Parathyroid adenoma (tissue), 2 donors: Measurements from ENCODE around the gene LTC4S.

Experiments
- H2AFZ ChIP-seq: fragments of 300-600 bp; sonication (generic); one replicate; pipeline ENCODE4 v1.7.0; 2017; ENCODE audit warnings: antibody characterized with exemption, mild to moderate bottlenecking
- H3K27ac ChIP-seq: fragments of 300-600 bp; sonication (generic); one replicate; pipeline ENCODE4 v1.7.0; 2017
- H3K27me3 ChIP-seq: fragments of 300-600 bp; sonication (generic); one replicate; pipeline ENCODE4 v1.7.0; 2017; ENCODE audit warnings: low read length; ENCODE audit not compliant: control insufficient read depth, insufficient read depth
- H3K36me3 ChIP-seq: fragments of 300-600 bp; sonication (generic); one replicate; pipeline ENCODE4 v1.7.0; 2017; ENCODE audit warnings: low read length; ENCODE audit not compliant: control insufficient read depth, insufficient read depth
- H3K4me1 ChIP-seq: fragments of 300-600 bp; sonication (generic); one replicate; pipeline ENCODE4 v1.7.0; 2017; ENCODE audit warnings: control low read depth
- H3K4me2 ChIP-seq: fragments of 300-600 bp; sonication (generic); one replicate; pipeline ENCODE4 v1.7.0; 2017; ENCODE audit warnings: low read length
- H3K4me3 ChIP-seq: fragments of 300-600 bp; sonication (generic); one replicate; pipeline ENCODE4 v1.7.0; 2017; ENCODE audit warnings: low read depth, low read length
- H3K79me2 ChIP-seq: fragments of 300-600 bp; sonication (generic); one replicate; pipeline ENCODE4 v1.7.0; 2017; ENCODE audit warnings: control low read depth
- H3K9ac ChIP-seq: fragments of 300-600 bp; sonication (generic); one replicate; pipeline ENCODE4 v1.7.0; 2017; ENCODE audit warnings: mild to moderate bottlenecking
- H3K9me3 ChIP-seq: fragments of 300-600 bp; sonication (generic); one replicate; pipeline ENCODE4 v1.7.0; 2017; ENCODE audit warnings: low read length; ENCODE audit not compliant: control insufficient read depth
- TF ChIP-seq, protein P1 (sequence below): fragments of 300-600 bp; sonication (generic); IDR thresholded peaks from one replicate; pipeline ENCODE4 v1.7.0; 2017; ENCODE audit warnings: antibody characterized with exemption, mild to moderate bottlenecking
- donor health status: primary hyperparathyroidism.

LTC4S gene

DNA sequence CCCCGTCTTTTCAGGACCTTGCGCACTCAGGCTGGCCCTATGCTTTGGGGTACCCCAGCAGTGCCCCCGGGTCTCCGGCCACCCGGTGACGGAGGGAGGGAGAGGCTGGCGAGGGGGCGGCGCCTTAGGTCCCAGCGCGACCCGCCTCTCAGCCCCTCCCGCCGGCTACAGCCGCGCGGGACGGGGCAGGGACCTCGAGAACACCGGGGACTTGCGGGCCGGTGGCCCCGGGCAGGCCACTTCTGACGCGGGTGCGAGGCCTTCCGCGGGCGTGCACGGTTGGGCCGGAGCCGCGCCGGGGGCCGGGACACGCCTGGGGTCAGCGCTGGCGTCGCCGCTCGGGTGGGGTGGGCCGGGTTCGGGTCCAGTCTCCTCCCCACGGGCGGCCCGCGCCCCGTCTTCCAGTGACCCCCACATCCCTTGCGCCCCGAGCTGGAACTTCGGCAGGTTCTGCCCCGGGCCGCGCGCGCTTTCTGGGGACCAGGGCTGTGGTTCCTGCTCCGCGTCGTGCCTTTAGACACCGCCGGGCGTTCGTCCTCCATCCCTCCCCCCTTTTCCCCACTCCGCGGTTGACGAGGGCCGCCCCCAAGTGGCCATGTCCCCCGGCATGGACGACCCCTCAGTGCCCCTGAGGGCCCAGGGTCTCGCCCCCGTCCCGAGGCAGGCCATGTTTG lies 23.1 kb downstream of the LTC4S start:
- Histone ChIP-seq H3K79me2 (peaks cover 4% of the 10 kb centered on the region), H3K27ac (no peak overlapping the region), H3K36me3 (no peaks in the 10 kb centered on the region), H3K4me2 (peak overlapping the region; percentile 22), H3K27me3 (no peaks in the 10 kb centered on the region), H2AFZ (peak overlapping the region; percentile 76), H3K4me1 (peaks cover 20% of the 10 kb centered on the region), H3K4me3 (no peak overlapping the region), H3K9ac (no peak overlapping the region), H3K9me3 (no peaks in the 10 kb centered on the region)
- TF ChIP-seq, protein P1, sequence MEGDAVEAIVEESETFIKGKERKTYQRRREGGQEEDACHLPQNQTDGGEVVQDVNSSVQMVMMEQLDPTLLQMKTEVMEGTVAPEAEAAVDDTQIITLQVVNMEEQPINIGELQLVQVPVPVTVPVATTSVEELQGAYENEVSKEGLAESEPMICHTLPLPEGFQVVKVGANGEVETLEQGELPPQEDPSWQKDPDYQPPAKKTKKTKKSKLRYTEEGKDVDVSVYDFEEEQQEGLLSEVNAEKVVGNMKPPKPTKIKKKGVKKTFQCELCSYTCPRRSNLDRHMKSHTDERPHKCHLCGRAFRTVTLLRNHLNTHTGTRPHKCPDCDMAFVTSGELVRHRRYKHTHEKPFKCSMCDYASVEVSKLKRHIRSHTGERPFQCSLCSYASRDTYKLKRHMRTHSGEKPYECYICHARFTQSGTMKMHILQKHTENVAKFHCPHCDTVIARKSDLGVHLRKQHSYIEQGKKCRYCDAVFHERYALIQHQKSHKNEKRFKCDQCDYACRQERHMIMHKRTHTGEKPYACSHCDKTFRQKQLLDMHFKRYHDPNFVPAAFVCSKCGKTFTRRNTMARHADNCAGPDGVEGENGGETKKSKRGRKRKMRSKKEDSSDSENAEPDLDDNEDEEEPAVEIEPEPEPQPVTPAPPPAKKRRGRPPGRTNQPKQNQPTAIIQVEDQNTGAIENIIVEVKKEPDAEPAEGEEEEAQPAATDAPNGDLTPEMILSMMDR, result no peak

DNA sequence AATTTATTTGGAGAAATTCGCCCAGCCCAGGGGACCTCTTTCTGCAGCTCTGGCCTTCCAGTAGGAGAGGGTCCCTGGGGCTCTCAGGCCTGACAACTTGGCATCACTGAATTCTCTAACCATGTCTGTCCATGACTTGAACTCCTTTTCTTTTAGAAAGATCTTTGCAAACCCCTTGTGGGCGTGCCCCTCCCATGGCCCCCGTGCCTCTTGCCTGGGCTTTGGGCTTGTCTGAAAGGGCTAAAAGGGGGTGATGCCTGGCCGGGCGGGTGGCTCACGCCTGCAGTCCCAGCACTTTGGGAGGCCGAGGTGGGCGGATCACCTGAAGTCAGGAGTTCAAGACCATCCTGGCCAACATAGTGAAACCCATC lies 23.7 kb downstream of the LTC4S start:
- no peaks in the 10 kb centered on the region for H3K9me3 ChIP-seq
- TF ChIP-seq, protein P1, result no peak
- H3K4me1 ChIP-seq, result peaks cover 25% of the 10 kb centered on the region
- H3K4me3 ChIP-seq, result no peak overlapping the region
- no peak overlapping the region for H3K9ac ChIP-seq
- no peak overlapping the region for H3K4me2 ChIP-seq
- H3K79me2 ChIP-seq, result peaks cover 9% of the 10 kb centered on the region
- H3K27me3 ChIP-seq, result no peaks in the 10 kb centered on the region
- no peaks in the 10 kb centered on the region for H3K36me3 ChIP-seq
- peak overlapping the region; percentile 76 for H2AFZ ChIP-seq
- H3K27ac ChIP-seq, result no peak overlapping the region

DNA sequence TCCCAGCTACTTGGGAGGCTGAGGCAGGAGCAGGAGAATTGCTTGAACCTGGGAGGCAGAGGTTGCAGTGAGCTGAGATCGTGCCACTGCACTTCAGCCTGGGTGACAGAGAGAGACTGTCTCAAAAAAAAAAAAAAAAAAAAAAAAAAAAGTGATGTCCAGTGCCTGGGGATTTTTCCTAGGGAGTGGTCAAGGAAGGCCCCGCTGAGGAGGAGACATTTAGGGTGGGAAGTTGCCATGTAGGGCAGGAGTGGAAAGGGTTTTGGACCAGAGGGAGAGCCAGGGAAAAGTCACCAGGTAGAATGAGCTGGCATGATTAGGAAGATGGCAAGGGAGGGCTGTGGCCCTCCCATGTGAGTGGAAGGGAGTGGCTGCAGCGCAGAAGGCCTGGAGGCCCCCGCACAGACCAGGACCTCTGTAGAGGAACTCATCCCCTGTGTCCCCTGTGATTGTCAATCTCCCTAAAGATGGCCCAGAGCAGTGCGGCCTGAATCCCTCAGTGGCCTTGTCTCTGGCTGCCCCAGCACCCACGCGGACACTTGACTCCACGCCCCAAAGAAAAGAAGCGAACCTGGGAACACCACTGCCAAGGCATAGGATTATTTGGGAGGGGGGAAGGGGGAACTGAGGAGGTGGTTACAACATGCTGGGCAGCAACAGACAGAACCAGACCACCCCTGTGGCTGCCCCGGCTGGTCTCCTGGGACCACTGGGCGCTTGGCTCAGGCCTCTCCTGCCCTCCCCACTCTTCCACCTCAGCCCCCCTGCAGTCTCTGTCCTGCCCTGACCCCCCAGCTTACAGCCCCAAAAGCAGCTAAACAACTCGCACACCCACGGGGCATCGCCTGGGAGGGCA lies 24.3 kb downstream of the LTC4S start:
- Histone ChIP-seq H3K36me3 (no peaks in the 10 kb centered on the region), H3K4me1 (peaks cover 31% of the 10 kb centered on the region), H3K9ac (no peak overlapping the region), H2AFZ (peak overlapping the region; percentile 90), H3K4me2 (peak overlapping the region; percentile 79), H3K79me2 (peaks cover 16% of the 10 kb centered on the region), H3K4me3 (peak overlapping the region; percentile 74), H3K27ac (peak overlapping the region; percentile 96), H3K27me3 (no peaks in the 10 kb centered on the region), H3K9me3 (no peaks in the 10 kb centered on the region)
- TF ChIP-seq, protein P1, result no peak

DNA sequence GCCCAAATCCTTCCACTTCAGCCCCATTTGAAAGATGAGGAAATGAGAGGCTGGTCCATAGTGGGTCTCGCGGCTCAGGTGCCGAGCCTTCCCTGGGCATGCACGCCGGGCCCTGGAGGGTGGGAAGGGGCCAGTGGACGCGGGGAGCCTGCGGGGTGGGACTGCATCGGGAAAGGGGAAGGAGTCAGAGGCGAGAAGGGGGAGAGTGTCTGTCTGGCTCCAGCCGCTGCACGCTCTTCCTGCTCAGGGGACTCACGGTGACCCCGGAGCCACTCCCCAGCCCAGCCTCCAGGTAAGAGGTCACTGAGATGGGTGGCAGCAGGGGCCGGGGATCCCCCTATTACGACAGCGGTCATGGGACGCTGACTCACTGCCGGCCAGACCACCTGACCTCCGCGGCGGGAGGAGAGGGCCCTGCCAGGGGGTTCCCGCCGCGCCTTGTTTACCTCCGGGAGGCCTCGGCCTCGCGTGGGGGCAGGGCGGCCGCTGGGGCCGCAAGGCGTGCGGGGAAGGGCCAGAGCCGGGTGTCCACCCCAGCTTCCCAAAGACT lies 25.0 kb downstream of the LTC4S start:
- peaks cover 17% of the 10 kb centered on the region for H3K79me2 ChIP-seq
- H3K4me3 ChIP-seq, result peak overlapping the region; percentile 74
- no peak overlapping the region for H3K9ac ChIP-seq
- no peaks in the 10 kb centered on the region for H3K36me3 ChIP-seq
- no peaks in the 10 kb centered on the region for H3K27me3 ChIP-seq
- TF ChIP-seq, protein P1, result no peak
- peaks cover 31% of the 10 kb centered on the region for H3K4me1 ChIP-seq
- no peaks in the 10 kb centered on the region for H3K9me3 ChIP-seq
- peak overlapping the region; percentile 96 for H3K27ac ChIP-seq
- H3K4me2 ChIP-seq, result peak overlapping the region; percentile 79
- H2AFZ ChIP-seq, result peak overlapping the region; percentile 90
